HG03378 (cell line): ENCODE measurements around the gene RAB11FIP5.

Experiments
- ATAC-seq: cut with Tn5 transposase; IDR thresholded peaks from one replicate; pipeline ENCODE4 v1.9.1; 2021; ENCODE audit warnings: mild to moderate bottlenecking, moderate library complexity; ENCODE audit not compliant: unreplicated experiment

RAB11FIP5 gene

DNA sequence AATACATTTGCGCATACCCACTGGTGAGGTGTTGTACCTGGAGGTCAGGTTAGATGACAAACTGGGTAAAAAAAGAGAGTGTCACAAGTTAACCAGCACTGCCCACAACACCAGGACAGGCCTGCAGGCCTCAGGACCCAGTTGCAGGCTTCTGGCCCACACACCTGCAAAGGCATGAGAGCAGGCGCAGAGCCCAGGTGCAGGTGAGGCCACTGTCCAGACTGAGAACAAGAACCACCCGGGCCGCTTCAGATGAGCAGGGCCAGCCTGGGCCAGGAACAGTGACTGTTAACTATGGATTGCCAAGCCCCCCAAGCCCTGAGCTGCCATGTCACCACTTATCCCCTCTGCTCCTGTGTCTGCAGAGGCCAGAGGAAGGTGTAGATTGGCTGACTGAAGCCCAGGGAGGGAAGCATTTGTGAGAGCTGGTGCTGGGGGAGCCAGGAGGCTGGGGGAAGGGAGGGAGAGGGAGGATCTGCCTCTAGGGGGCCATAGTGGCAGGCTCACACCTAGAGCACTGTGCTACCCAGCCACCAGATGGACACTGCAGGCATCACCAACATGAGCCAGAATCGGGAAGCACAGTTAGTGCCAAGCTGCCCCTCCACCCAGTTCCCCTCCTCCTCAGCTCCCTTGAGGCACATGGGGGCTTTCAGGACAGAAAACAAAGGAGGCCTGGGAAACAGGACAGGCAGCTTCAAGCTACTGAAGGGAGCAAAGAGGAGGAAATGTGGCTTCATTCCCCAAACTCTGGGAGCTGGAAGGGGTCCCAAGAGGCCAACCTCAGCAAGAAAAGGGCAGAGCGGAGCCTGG, 76.6 kb downstream of the RAB11FIP5 start:
- ATAC-seq = no peak

GRCh38 chr2:73034661-73035375, 77.9 kb downstream of the RAB11FIP5 start:
- ATAC-seq = no peak

DNA sequence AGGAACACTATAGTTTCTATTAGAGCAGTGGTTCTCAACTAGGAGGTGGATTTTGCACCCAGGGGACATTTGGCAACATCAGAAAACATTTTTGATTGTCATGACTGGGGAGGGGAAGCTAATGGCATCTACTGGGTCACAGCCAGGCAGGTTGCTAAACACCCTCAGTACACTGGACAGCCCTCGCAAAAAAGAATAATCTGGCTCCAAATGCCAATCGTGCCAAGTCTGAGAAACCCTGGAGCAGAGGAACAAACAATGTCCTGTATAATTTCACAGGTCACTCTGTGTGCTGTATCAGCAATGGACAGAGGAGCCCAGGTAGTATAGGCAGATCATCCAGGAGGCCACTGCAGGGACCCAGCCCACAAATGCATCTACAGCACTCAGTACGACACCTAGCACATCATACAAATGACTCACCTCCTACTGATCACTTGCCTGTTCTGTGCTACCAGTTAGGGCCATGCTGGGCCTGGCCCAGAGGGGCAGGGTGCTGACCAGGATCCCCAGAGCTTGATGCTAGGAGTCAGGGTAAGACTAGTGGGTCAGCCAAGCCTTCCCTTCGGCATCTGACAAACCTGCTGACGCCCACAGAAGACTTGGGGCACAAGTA, 78.9 kb downstream of the RAB11FIP5 start:
- no peak for ATAC-seq

DNA sequence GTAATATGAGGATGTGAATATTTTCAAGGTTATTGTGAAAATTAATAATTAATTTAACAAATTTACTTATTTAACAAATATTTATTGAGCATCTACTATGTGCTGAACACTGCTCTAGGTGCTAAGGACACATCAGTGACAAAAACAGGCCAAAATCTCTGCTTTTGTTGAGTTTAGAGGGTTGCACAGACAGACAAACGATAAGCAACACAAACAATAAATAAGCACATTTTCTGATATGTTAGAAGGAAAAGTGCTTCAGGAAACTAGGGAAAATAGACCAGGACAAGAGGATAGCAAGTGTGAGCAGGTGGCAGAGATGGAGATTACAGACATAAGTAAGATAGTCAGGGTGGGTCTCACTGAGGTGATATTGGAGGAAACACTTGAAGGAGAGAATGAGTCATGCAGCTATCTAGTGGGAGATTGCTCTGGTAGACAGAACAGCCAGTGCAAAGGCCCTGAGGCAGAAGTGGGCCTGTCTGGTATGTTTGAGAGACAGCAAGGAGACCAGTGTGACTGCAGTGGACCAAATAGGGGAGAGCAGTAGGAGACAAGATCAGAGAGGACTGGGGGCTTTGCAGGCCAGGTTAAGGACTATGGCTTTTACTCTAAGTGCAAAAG, 79.5 kb downstream of the RAB11FIP5 start:
- ATAC-seq = no peak

GRCh38 chr2:73032702-73033097, 80.0 kb downstream of the RAB11FIP5 start:
- ATAC-seq = no peak

- no peak for ATAC-seq
Measured at GRCh38 chr2:73031725-73032701, 80.7 kb downstream of the RAB11FIP5 start.

GRCh38 chr2:73031095-73031678, 81.6 kb downstream of the RAB11FIP5 start:
- ATAC-seq = no peak

DNA sequence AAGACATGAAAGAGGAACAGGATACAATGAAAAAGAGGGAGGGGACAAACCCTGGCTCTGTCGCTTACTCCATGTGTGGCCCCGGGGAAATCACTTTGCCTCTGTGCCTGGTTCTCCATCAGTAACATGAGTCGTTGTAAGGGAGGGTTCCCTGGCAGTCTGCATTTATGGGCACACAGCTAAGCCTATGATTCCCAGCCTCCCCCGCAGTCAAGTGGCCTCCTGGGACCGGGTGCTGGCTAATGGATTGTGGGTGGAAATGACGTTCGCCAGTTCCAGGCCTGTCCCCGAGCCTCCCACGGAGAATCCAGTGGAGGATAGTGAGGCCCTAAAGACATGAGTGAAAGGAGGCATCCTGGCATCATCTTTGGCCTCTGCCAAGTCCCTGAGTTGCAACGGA, 83.9 kb downstream of the RAB11FIP5 start:
- no peak for ATAC-seq

DNA sequence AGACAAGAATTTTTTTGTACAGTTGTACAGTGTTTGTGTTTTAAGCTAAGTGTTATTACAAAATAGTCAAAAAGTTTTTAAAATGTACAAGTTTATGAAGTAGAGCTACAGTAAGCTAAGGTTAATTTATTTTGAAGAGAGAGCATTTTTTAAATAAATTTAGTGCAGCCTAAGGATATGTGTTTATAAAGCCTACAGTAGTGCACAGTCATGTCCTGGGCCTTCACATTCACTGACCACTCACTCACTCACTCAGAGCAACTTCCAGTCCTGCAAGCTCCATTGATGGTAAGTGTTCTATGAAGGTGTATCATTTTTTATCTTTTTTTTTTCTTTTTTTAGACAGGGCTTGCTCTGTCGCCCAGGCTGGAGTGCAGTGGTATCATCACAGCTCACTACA, 85.4 kb downstream of the RAB11FIP5 start:
- no peak for ATAC-seq

DNA sequence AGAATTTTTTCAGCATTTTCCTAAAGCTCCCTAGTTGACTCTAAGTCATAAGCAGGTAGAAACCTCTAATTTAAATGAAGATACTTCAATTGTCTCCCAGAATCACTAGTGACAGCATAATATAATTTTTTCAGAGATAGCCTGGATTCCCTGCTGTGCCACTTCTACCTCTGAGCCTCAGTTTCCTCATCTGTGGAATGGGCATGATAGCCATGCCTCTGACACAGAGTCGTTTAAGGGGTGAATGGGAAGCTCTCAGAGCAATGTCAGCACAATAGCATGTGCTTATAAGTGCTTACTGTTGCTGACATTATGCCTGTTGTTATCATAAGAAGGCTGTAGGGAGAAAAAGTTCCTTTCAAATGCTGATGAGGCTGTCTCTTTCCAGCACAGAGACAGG, 89.3 kb downstream of the RAB11FIP5 start:
- ATAC-seq = no peak
